HEK293T (cell line): ENCODE data around the gene MAD1L1.

ENCODE experiments used
- ARNT ChIP-seq: fragments of 450-650 bp; IDR thresholded peaks from 2 replicates; pipeline ENCODE4 v1.6.1; 2017; ENCODE audit warnings: mild to moderate bottlenecking
- ELF4 ChIP-seq: fragments of 450-650 bp; IDR thresholded peaks from 2 replicates; pipeline ENCODE4 v1.6.1; 2017; ENCODE audit warnings: antibody characterized with exemption
- FOXA1 ChIP-seq: fragments of 450-650 bp; IDR thresholded peaks from 2 replicates; pipeline ENCODE4 v1.6.1; 2016; ENCODE audit warnings: mild to moderate bottlenecking
- FOXK2 ChIP-seq: fragments of 450-650 bp; IDR thresholded peaks from 2 replicates; pipeline ENCODE4 v1.6.1; 2016; ENCODE audit warnings: mild to moderate bottlenecking
- FOXM1 ChIP-seq: fragments of 450-650 bp; IDR thresholded peaks from 2 replicates; pipeline ENCODE4 v1.6.1; 2017; ENCODE audit warnings: mild to moderate bottlenecking, borderline replicate concordance
- HDGF ChIP-seq: fragments of 450-650 bp; IDR thresholded peaks from 2 replicates; pipeline ENCODE4 v1.6.1; 2017; ENCODE audit warnings: antibody characterized with exemption, borderline replicate concordance
- LEF1 ChIP-seq: fragments of 450-650 bp; IDR thresholded peaks from 2 replicates; pipeline ENCODE4 v1.6.1; 2017; ENCODE audit warnings: mild to moderate bottlenecking, borderline replicate concordance
- NFRKB ChIP-seq: fragments of 450-650 bp; IDR thresholded peaks from 2 replicates; pipeline ENCODE4 v1.6.1; 2016; ENCODE audit warnings: mild to moderate bottlenecking, moderate library complexity
- SUZ12 ChIP-seq: fragments of 450-650 bp; IDR thresholded peaks from 2 replicates; pipeline ENCODE4 v1.6.1; 2016; ENCODE audit warnings: mild to moderate bottlenecking
- TARDBP ChIP-seq: fragments of 450-650 bp; IDR thresholded peaks from 2 replicates; pipeline ENCODE4 v1.6.1; 2016

DNA sequence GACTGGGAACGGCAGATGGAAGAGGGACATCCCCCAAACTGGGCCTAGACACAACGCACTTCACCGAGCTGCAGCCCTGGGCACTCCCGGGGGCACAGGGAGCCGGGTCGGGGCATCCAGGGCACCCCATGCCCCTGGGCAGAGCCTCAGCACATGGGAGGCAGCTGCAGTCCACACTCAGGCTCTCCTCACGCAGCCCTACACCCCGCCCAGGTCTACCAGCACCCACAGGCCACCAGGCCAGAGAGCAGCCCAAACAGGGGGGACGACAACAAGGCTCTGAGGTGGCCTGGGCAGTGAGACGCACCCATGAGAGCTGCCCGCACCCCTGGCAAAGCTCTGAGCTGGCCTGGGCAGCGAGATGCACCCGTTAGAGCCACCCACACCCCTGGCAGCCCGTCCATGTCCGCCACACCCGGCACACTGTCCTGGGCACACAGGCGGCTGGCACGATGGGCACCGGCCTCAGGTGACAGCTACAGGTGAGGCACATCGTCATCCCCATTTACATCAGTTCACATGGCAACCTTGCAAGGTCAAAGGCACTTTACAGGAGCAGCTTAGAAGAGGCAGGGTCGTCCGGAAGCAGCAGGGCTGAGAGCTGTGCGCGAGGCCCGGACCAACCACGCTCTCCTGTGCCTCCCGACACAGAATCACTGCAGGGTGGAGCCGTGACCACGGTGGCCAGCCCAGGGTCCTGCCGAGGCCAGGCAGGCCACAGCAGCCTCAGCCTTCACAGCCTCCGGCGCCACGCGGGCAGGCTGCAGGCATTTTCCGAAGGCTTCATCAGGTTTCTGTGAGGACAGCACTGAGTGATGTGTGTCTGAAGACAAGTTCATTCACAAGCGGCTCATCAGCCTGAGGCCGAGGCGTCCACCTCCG lies 228.6 kb downstream of the MAD1L1 start:
- TF ChIP-seq LEF1 (no peak), FOXA1 (no peak), FOXM1 (no peak), SUZ12 (no peak), HDGF (no peak), TARDBP (no peak), ELF4 (no peak), ARNT (no peak), FOXK2 (no peak), NFRKB (no peak)
